ENCODE results near the gene RIPOR2.
A peak's percentile ranks its signal among the peaks of the same experiment; 100 is the strongest.
"Not testable (repeated sequence)": the region's sequence is repeated elsewhere in the genome, so short reads cannot be mapped to it uniquely, and the experiment has no call there.

Gene RIPOR2

DNA sequence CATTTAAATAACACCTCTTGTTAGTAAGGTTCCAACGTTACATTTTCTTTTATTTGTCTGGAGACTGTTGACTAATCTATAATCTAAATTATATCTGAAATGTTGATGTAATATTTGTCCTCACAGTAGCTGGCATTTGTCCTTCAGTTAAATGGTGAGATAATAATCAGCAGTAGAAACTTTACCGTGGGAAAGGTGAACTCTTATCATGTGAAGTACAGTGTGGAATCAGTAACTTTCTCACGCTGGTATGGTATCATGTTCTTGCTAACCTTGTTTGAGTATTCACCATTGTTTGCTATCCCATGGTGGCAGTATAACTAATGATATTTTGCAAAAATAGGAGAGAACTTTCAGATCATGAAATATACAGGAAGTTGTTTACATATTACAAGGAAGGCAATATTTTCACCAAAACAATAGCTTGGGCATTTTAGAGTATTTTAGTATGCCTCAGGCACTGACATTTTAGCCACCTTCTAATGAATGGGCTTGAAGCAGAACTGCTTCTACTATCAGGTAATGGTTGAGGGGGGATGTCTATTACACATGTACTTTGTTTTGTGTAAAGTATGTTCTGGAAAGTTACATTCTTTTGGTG is 156.2 kb downstream of the RIPOR2 start:
- peaks cover 21% of the 10 kb centered on the region for H3K4me1 ChIP-seq (ENCODE audit: control insufficient read depth, insufficient read depth, low read length)
- no peaks in the 10 kb centered on the region for H3K9me3 ChIP-seq (replicated peaks; ENCODE audit: low read length)
- H3K4me2 ChIP-seq (ENCODE audit: low read length): peak overlapping the region; percentile 12
- H3K9ac ChIP-seq (ENCODE audit: low read depth, low read length): no peak overlapping the region
- peaks cover 18% of the 10 kb centered on the region for H3K36me3 ChIP-seq (ENCODE audit: insufficient read depth, low read length)
- no peaks in the 10 kb centered on the region for H3K27me3 ChIP-seq (ENCODE audit: control insufficient read depth, insufficient read depth, low read length)
- H3K4me3 ChIP-seq (ENCODE audit: low read length): no peak overlapping the region

DNA sequence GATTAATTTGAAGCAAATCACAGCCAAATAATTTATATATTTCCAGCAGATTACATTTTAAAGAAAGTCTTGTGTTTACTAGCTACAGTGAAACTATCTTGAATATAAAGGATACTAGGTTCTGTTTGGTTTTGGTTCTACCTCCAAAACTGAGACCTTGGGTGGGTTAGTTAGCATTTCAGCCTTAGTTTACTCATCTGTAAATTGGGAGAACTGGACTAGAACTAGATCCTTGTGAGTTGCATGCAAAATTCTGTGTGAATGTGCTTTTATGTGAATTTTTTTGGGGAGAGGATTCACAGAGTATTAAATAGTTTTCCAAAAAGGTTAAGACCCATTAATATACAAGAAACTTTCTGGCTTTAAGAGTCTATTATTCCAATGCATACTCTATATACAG is 156.9 kb downstream of the RIPOR2 start:
- Histone ChIP-seq H3K4me1 (ENCODE audit: control insufficient read depth, insufficient read depth, low read length) (peaks cover 24% of the 10 kb centered on the region), H3K9me3 (replicated peaks; ENCODE audit: low read length) (no peaks in the 10 kb centered on the region), H3K36me3 (ENCODE audit: insufficient read depth, low read length) (peaks cover 13% of the 10 kb centered on the region), H3K27me3 (ENCODE audit: control insufficient read depth, insufficient read depth, low read length) (no peaks in the 10 kb centered on the region), H3K9ac (ENCODE audit: low read depth, low read length) (no peak overlapping the region), H3K4me3 (ENCODE audit: low read length) (no peak overlapping the region), H3K4me2 (ENCODE audit: low read length) (no peak overlapping the region)

DNA sequence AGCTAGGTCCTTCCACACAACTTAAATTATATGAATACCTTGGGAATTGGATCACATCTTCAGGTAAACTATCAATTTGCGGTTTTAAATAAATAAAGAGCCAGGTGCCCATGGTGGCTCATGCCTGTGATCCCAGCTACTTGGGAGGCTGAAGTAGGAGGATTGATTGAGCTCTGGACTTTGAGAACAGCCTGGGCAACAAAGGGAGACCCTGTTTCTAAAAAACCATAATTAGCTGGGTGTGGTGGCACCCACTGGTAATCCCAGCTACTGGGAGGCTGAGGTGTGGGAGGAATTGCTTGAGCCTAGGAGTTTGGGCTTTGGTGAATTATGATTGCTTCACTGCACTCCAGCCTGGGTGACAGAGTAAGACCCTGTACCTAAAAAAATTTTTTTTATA is 157.6 kb downstream of the RIPOR2 start:
- Histone ChIP-seq H3K4me1 (ENCODE audit: control insufficient read depth, insufficient read depth, low read length) (peaks cover 24% of the 10 kb centered on the region), H3K4me3 (ENCODE audit: low read length) (no peak overlapping the region), H3K9ac (ENCODE audit: low read depth, low read length) (no peak overlapping the region), H3K9me3 (replicated peaks; ENCODE audit: low read length) (no peaks in the 10 kb centered on the region), H3K27me3 (ENCODE audit: control insufficient read depth, insufficient read depth, low read length) (no peaks in the 10 kb centered on the region), H3K4me2 (ENCODE audit: low read length) (no peak overlapping the region), H3K36me3 (ENCODE audit: insufficient read depth, low read length) (peaks cover 13% of the 10 kb centered on the region)

DNA sequence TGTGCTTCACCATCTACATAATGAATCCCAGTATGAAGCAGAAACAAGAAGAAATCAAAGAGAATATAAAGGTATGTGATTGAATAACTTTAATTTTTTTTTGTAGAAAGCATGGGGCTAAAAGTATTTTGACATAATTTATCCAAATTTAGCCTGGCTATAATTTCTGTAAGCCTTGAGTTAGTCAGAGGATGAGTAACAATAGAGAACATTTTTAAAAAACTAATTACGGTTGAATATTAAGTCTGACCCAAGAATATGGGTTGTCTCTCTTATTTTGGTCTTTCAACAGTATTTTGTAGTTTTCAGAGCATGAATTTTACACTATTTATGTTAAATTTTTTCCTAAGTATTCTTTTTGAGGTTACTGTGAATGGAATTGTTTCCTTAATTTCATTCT is 158.5 kb downstream of the RIPOR2 start:
- Histone ChIP-seq H3K4me2 (ENCODE audit: low read length) (peak overlapping the region; percentile 86), H3K4me1 (ENCODE audit: control insufficient read depth, insufficient read depth, low read length) (peaks cover 24% of the 10 kb centered on the region), H3K36me3 (ENCODE audit: insufficient read depth, low read length) (peaks cover 6% of the 10 kb centered on the region), H3K9ac (ENCODE audit: low read depth, low read length) (peak overlapping the region; percentile 88), H3K27me3 (ENCODE audit: control insufficient read depth, insufficient read depth, low read length) (no peaks in the 10 kb centered on the region), H3K9me3 (replicated peaks; ENCODE audit: low read length) (no peaks in the 10 kb centered on the region), H3K4me3 (ENCODE audit: low read length) (peak overlapping the region; percentile 43)

DNA sequence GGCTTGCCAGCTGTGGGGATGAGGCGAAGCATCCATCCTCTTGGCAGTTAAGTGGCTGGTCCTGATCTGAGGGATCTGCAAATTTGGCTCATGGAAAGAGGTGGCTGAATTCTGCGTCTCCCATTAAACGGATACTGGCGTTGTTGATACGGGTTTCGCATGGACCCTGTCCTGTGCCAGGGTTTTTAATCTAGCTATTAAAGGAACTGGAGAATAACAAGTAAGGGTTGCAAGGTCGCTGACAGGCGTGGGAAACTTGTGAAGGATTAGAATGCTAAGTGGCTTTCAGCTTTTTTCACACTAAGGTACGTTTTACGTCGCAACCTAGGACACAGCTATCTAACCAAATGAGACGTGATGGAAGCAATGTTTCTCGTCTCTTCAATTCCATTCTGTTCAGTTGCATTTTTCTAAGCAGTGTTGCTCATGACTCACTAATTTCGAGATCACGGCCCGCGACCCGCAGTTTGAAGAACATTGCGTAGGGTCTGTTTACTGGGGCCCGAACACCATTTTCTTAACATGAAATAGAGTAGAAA is 160.2 kb downstream of the RIPOR2 start:
- H3K9me3 ChIP-seq (replicated peaks; ENCODE audit: low read length): no peaks in the 10 kb centered on the region

DNA sequence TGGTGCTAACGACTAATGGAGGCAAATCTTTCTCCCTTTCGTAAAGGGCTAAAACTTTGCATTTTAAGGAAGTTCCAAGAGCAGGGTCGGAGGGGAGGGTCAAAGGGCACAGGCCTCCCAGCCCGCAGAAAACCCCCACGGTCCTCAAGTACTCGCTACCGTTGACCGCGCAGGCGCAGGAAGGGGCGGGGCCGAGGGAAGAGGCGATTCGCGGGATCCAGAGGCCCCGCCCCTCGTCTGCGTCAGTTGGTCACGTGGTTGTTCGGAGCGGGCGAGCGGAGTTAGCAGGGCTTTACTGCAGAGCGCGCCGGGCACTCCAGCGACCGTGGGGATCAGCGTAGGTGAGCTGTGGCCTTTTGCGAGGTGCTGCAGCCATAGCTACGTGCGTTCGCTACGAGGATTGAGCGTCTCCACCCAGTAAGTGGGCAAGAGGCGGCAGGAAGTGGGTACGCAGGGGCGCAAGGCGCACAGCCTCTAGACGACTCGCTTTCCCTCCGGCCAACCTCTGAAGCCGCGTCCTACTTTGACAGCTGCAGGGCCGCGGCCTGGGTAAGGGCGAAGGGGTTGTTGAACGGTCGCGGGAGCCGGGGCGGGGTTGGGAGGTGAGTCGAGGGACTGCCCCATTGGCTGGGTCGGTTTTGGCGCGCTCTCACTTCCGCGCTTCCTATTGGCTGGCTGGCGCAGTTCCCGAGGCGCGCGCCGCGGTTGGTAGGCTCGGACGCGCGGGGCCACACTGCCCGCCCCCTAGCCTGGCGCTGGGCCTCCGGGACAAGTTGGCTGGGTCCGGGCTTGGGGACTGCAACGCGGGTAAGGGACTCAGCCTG is 160.9 kb downstream of the RIPOR2 start, which contains the start of gene GMNN:
GMNN (plus strand) TSS at position 242 of the 824 bp plus-strand sequence. CDS start 2,310 bp downstream, outside the sequence.
- peak within 1 kb of the TSS; percentile 86 for H3K4me2 ChIP-seq (ENCODE audit: low read length)
- peaks cover 17% of the 10 kb centered on the region for H3K4me1 ChIP-seq (ENCODE audit: control insufficient read depth, insufficient read depth, low read length)
- peak within 1 kb of the TSS; percentile 91 for H3K4me3 ChIP-seq (ENCODE audit: low read length)

More for the DNA sequence above, 160.2 kb downstream of the RIPOR2 start:
- Histone ChIP-seq H3K9ac (ENCODE audit: low read depth, low read length) (peak overlapping the region; percentile 88), H3K4me1 (ENCODE audit: control insufficient read depth, insufficient read depth, low read length) (peaks cover 24% of the 10 kb centered on the region), H3K4me2 (ENCODE audit: low read length) (peak overlapping the region; percentile 86), H3K4me3 (ENCODE audit: low read length) (peak overlapping the region; percentile 91), H3K27me3 (ENCODE audit: control insufficient read depth, insufficient read depth, low read length) (no peaks in the 10 kb centered on the region), H3K36me3 (ENCODE audit: insufficient read depth, low read length) (no peaks in the 10 kb centered on the region)

DNA sequence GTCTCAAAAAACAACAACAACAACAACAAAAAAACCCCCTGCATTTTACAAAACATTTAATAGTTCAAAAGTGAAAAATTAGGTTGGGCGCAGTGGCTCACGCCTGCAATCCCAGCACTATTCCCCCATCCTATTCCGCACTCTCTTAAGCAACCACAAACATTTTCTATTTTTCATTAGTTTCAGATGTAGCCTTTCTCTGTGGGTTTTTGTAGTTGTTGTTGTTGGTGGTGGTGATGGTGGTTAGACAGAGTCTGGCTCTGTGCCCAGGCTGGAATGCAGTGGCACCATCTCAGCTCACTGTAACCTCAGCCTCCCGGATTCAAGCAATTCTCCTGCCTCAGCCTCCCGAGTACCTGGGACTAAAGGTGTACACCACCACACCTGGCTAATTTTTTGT is 167.4 kb downstream of the RIPOR2 start:
- Histone ChIP-seq H3K9ac (ENCODE audit: low read depth, low read length) (no peak overlapping the region), H3K4me1 (ENCODE audit: control insufficient read depth, insufficient read depth, low read length) (no peaks in the 10 kb centered on the region), H3K27me3 (ENCODE audit: control insufficient read depth, insufficient read depth, low read length) (no peaks in the 10 kb centered on the region), H3K9me3 (replicated peaks; ENCODE audit: low read length) (no peaks in the 10 kb centered on the region), H3K36me3 (ENCODE audit: insufficient read depth, low read length) (no peaks in the 10 kb centered on the region), H3K4me3 (ENCODE audit: low read length) (no peak overlapping the region), H3K4me2 (ENCODE audit: low read length) (no peak overlapping the region)

More for the DNA sequence above, 160.9 kb downstream of the RIPOR2 start, which contains the start of gene GMNN:
- Histone ChIP-seq H3K27me3 (ENCODE audit: control insufficient read depth, insufficient read depth, low read length) (no peaks in the 10 kb centered on the region), H3K36me3 (ENCODE audit: insufficient read depth, low read length) (no peaks in the 10 kb centered on the region), H3K9me3 (replicated peaks; ENCODE audit: low read length) (no peaks in the 10 kb centered on the region), H3K9ac (ENCODE audit: low read depth, low read length) (peak within 1 kb of the TSS; percentile 88)

DNA sequence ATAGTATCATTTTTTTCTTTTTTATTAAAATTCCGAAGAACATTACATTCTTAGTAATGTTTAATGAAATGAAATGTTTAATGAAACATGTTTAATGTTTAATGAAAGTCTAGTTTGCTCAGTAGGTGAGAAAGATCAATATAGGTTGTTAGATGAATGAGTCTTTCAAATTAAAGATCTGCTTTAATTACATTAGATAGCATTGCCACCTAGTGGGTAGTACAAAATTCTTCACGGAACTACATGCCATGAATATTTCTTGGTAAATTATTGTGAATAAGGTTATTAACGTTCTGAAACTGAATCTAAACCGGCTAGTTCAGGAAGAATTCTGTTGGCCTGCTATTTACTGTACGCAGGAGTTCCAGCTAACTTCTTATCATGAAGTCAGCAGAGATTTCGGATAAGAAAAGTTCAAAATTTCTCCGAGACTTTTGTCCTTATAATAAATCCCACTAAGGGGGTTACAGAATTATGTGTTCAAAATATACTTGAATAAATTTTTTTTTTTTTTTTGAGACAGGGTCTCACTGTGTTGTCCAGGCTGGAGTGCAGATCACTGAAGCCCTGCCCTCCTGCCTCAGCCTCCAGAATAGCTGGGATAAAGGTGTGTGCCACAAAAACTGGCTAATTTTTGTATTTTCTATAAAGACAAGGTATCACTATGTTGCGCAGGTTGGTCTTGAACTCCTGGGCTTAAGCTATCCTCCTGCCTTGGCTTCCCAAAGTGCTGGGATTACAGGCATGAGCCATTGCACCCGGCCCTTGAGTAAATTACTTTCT is 168.9 kb downstream of the RIPOR2 start:
- Histone ChIP-seq H3K27me3 (ENCODE audit: control insufficient read depth, insufficient read depth, low read length) (no peaks in the 10 kb centered on the region), H3K36me3 (ENCODE audit: insufficient read depth, low read length) (no peaks in the 10 kb centered on the region), H3K9me3 (replicated peaks; ENCODE audit: low read length) (no peaks in the 10 kb centered on the region), H3K9ac (ENCODE audit: low read depth, low read length) (no peak overlapping the region), H3K4me2 (ENCODE audit: low read length) (peak overlapping the region; percentile 36), H3K4me3 (ENCODE audit: low read length) (no peak overlapping the region), H3K4me1 (ENCODE audit: control insufficient read depth, insufficient read depth, low read length) (no peaks in the 10 kb centered on the region)

DNA sequence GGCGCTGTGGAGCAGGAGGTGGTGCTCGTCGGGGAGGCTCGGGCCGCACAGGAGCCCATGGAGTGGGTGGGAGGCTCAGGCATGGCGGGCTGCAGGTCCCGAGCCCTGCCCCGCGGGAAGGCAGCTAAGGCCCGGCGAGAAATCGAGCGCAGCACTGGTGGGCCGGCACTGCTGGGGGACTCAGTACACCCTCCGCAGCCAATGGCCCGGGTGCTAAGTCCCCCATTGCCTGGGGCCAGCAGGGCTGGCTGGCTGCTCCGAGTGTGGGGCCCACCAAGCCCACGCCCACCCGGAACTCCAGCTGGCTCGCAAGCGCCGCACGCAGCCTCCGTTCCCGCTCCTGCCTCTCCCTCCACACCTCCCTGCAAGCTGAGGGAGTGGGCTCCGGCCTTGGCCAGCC is 169.8 kb downstream of the RIPOR2 start:
- H3K4me2 ChIP-seq (ENCODE audit: low read length); H3K9ac ChIP-seq (ENCODE audit: low read depth, low read length); H3K36me3 ChIP-seq (ENCODE audit: insufficient read depth, low read length); H3K4me3 ChIP-seq (ENCODE audit: low read length); H3K4me1 ChIP-seq (ENCODE audit: control insufficient read depth, insufficient read depth, low read length); H3K27me3 ChIP-seq (ENCODE audit: control insufficient read depth, insufficient read depth, low read length); H3K9me3 ChIP-seq (replicated peaks; ENCODE audit: low read length): not testable (repeated sequence)

DNA sequence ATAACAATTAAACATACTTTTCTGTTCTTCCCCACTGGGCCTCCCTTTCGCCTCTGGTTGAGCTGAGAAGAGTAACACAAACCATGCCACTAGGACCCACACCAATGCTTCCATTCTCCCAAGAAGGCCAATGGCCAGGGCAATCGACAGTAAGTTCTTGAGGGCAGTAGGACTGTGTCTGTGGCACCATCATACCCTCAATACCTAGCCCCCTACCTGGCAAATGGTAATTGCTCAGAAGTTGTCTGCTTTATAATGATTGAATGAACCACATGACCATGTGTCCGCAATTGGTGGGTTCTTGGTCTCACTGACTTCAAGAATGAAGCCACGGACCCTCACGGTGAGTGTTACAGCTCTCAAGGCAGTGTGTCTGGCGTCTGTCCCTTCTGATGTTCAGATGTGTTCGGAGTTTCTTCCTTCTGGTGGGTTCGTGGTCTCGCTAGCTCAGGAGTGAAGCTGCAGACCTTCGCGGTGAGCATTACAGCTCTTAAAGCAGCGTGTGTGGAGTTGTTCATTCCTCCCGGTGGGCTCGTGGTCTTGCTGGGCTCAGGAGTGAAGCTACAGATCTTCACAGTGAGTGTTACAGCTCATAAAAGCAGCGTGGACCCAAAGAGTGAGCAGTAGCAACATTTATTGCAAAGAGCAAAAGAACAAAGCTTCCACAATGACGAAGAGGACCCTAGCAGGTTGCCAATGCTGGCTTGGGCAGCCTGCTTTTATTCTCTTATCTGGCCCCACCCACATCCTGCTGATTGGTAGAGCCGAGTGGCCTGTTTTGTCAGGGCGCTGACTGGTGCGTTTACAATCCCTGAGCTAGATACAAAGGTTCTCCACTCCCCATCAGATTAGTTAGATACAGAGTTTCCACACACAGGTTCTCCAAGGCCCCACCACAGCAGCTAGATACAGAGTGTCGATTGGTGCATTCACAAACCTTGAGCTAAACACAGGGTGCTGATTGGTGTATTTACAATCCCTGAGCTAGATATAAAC is 170.6 kb downstream of the RIPOR2 start:
- H3K4me2 ChIP-seq (ENCODE audit: low read length); H3K4me3 ChIP-seq (ENCODE audit: low read length); H3K9me3 ChIP-seq (replicated peaks; ENCODE audit: low read length); H3K27me3 ChIP-seq (ENCODE audit: control insufficient read depth, insufficient read depth, low read length); H3K4me1 ChIP-seq (ENCODE audit: control insufficient read depth, insufficient read depth, low read length); H3K9ac ChIP-seq (ENCODE audit: low read depth, low read length); H3K36me3 ChIP-seq (ENCODE audit: insufficient read depth, low read length): not testable (repeated sequence)

Data from skeletal muscle satellite cell (primary cell).